ENCODE measurements around the gene KLF6.

DNA sequence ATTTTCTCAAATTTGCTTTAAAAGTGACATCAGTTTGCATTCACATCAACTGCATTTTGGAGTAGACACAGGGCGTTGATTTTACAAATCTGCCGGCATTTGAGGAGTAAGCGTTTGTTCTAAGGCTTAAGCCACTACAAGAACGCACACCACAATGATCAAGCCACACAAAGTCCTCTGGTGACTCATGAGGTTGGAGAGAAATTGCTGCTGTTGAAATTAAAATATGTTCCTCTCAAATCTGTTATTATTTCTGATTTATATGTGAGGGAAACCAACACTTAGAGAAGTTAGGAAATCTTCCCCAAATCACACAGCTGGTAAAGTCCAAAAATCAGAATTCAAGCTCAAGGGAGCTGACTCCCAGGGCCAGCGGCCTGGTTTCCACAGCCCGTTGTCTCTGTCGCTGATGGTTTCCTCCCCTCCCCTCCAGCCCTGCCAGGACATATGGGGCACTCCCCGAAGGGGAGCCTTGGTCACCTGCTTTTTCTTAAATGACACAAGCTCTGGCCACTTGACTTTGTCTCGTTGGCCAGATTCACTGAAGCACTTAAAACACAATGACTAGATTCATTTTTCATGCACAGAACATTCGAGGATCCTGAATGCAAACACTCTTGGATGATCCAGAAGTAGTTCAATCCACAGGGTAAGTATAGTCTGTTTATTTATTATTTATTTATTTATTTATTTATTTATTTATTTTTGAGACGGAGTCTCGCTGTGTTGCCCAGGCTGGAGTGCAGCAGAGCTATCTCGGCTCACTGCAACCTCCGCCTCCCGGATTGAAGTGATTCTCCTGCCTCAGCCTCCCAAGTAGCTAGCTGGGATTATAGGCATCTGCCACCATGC lies 29.2 kb upstream of the KLF6 start:
- TF ChIP-seq, protein P1, sequence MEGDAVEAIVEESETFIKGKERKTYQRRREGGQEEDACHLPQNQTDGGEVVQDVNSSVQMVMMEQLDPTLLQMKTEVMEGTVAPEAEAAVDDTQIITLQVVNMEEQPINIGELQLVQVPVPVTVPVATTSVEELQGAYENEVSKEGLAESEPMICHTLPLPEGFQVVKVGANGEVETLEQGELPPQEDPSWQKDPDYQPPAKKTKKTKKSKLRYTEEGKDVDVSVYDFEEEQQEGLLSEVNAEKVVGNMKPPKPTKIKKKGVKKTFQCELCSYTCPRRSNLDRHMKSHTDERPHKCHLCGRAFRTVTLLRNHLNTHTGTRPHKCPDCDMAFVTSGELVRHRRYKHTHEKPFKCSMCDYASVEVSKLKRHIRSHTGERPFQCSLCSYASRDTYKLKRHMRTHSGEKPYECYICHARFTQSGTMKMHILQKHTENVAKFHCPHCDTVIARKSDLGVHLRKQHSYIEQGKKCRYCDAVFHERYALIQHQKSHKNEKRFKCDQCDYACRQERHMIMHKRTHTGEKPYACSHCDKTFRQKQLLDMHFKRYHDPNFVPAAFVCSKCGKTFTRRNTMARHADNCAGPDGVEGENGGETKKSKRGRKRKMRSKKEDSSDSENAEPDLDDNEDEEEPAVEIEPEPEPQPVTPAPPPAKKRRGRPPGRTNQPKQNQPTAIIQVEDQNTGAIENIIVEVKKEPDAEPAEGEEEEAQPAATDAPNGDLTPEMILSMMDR (IDR thresholded peaks at IDR 0.05), result no peak
- no peak for TF ChIP-seq POLR2A (IDR thresholded peaks at IDR 0.05)
- TF ChIP-seq EP300 (IDR thresholded peaks at IDR 0.05), result no peak
